GM12875 (cell line): ENCODE data around the gene NRG2.

Source experiments
- H3K4me3 ChIP-seq: one replicate; pipeline ENCODE4 v1.5.1; 2011; ENCODE audit warnings: low read depth, low read length, control low read depth
- CTCF ChIP-seq: IDR thresholded peaks from 2 replicates; pipeline ENCODE4 v1.5.1; 2011; ENCODE audit warnings: low read depth, mild to moderate bottlenecking, control low read depth, inconsistent platforms, low read length, moderate library complexity, borderline replicate concordance; ENCODE audit not compliant: insufficient read depth

Gene NRG2

GRCh38 chr5:139942243-139942642 is 100.9 kb downstream of the NRG2 start:
- TF ChIP-seq CTCF, result no peak
- no peak overlapping the region for H3K4me3 ChIP-seq

- no peak overlapping the region for H3K4me3 ChIP-seq
- no peak for TF ChIP-seq CTCF
Measured at GRCh38 chr5:139930406-139930805, 112.7 kb downstream of the NRG2 start.

- no peak overlapping the region for H3K4me3 ChIP-seq
- TF ChIP-seq CTCF, result no peak
Measured at GRCh38 chr5:139926797-139927503, 116.1 kb downstream of the NRG2 start.

GRCh38 chr5:139925650-139926640 is 117.2 kb downstream of the NRG2 start:
- TF ChIP-seq CTCF, result no peak
- H3K4me3 ChIP-seq, result no peak overlapping the region

GRCh38 chr5:139925216-139925562 is 117.9 kb downstream of the NRG2 start:
- no peak for TF ChIP-seq CTCF

GRCh38 chr5:139924294-139925215 is 118.5 kb downstream of the NRG2 start:
- no peak for TF ChIP-seq CTCF
- no peak overlapping the region for H3K4me3 ChIP-seq

More at GRCh38 chr5:139925216-139925562, 117.9 kb downstream of the NRG2 start:
- no peak overlapping the region for H3K4me3 ChIP-seq
